NCI-H345 treated with DMSO at 0.1 percent for 48 hours (cell line): ENCODE results near the gene FNDC11.
A peak's percentile ranks its signal among the peaks of the same experiment; 100 is the strongest.

Experiments used
- DNase-seq: peaks from one replicate; lab custom pipeline; 2025; ENCODE audit not compliant: unreplicated experiment; lab: John Stamatoyannopoulos, UW

The FNDC11 gene

GRCh38 chr20:63522981-63523611 is 30.9 kb upstream of the FNDC11 start:
- no peak for DNase-seq

- DNase-seq: no peak
Observed at GRCh38 chr20:63525185-63525584, 28.8 kb upstream of the FNDC11 start.

GRCh38 chr20:63525971-63526370 is 28.0 kb upstream of the FNDC11 start:
- no peak for DNase-seq

- no peak for DNase-seq
Observed at GRCh38 chr20:63527184-63527583, 26.8 kb upstream of the FNDC11 start.

- no peak for DNase-seq
Observed at GRCh38 chr20:63529180-63529860, 24.6 kb upstream of the FNDC11 start.

- no peak for DNase-seq
Observed at GRCh38 chr20:63529861-63530787, 23.8 kb upstream of the FNDC11 start.

GRCh38 chr20:63530788-63531160 is 23.2 kb upstream of the FNDC11 start:
- DNase-seq: no peak

- no peak for DNase-seq
Observed at GRCh38 chr20:63531686-63532448, 22.1 kb upstream of the FNDC11 start.

GRCh38 chr20:63532449-63532971 is 21.4 kb upstream of the FNDC11 start:
- DNase-seq: no peak

GRCh38 chr20:63533388-63533787 is 20.6 kb upstream of the FNDC11 start:
- DNase-seq: no peak

- no peak for DNase-seq
Observed at GRCh38 chr20:63533871-63534393, 20.0 kb upstream of the FNDC11 start.

GRCh38 chr20:63534427-63534830 is 19.5 kb upstream of the FNDC11 start:
- DNase-seq: no peak

GRCh38 chr20:63534831-63535651 is 18.9 kb upstream of the FNDC11 start:
- no peak for DNase-seq

- DNase-seq: peak; percentile 23
Observed at GRCh38 chr20:63536241-63536977, 17.6 kb upstream of the FNDC11 start.

GRCh38 chr20:63536997-63537524 is 16.9 kb upstream of the FNDC11 start, which contains the start of gene PTK6:
PTK6 (minus strand) TSS chr20:63537376; CDS start chr20:63537314, 62 bp downstream.
- DNase-seq: no peak

- peak; percentile 67 for DNase-seq
Observed at GRCh38 chr20:63537525-63538203, 16.3 kb upstream of the FNDC11 start.

GRCh38 chr20:63538204-63539091 is 15.5 kb upstream of the FNDC11 start:
- peak; percentile 93 for DNase-seq
